Cardiac muscle cell (in vitro differentiated cells and primary cell): Measurements from ENCODE around the gene SETD4. TPM values are rescaled to one million over a fixed set of nuclear protein-coding genes. Genes with fewer than 3 reads are reported as not detected.

Experiments
- DNase-seq, 2 donors: peaks; one replicate each; pipeline versions ENCODE4 v3.0.0 to v3.0.0-alpha.2; 2010 to 2017; ENCODE audit warnings: low read depth in 1 of 2, low spot score in 1 of 2
- H3K27ac ChIP-seq: fragments of 200-600 bp; sonication (generic); 2 replicates; pipeline ENCODE4 v1.5.1; 2016
- H3K27me3 ChIP-seq: fragments of 200-600 bp; sonication (generic); 2 replicates; pipeline ENCODE4 v1.6.0; 2016; ENCODE audit warnings: control low read depth
- H3K36me3 ChIP-seq: fragments of 200-600 bp; sonication (generic); 2 replicates; pipeline ENCODE4 v1.5.1; 2016; ENCODE audit warnings: control low read depth
- H3K4me1 ChIP-seq: fragments of 200-600 bp; sonication (generic); 2 replicates; pipeline ENCODE4 v1.8.1; 2017; ENCODE audit warnings: low read depth, mild to moderate bottlenecking, mixed run types
- H3K4me3 ChIP-seq: fragments of 200-600 bp; sonication (generic); 2 replicates; pipeline ENCODE4 v1.5.1; 2016; ENCODE audit warnings: mild to moderate bottlenecking
- H3K9me3 ChIP-seq: fragments of 200-600 bp; sonication (generic); 2 replicates; pipeline ENCODE4 v1.5.1; 2017; ENCODE audit warnings: low read depth, mild to moderate bottlenecking, control low read depth
- polyA plus RNA-seq: library from polyadenylated mRNA; unstranded; fragments of >200 nt; fragmentation: Nextera tagmentation; extraction: Ambion mirVana; gene quantifications from 2 replicates; pipeline ENCODE4 v1.2.1, GENCODE V29; 2016
- total RNA-seq: library from RNA; depleted of rRNA; stranded (reverse); fragments of >200 nt; gene quantifications from 2 replicates; pipeline ENCODE4 v1.2.3, GENCODE V29; 2016
- TF ChIP-seq, protein P1 (sequence below): IDR thresholded peaks from 2 replicates; pipeline ENCODE4 v1.5.1; 2012; ENCODE audit warnings: low read depth, mild to moderate bottlenecking, low read length

Gene SETD4
- total and polyA plus RNA-seq, 2 experiments from 2014 or later, result 16.2 to 28.5 TPM

GRCh38 chr21:36015045-36015444, 45.3 kb downstream of the SETD4 start:
- H3K36me3 ChIP-seq, result no peaks in the 10 kb centered on the region
- H3K27ac ChIP-seq, result no peak overlapping the region
- DNase-seq, result no peak
- TF ChIP-seq, protein P1, sequence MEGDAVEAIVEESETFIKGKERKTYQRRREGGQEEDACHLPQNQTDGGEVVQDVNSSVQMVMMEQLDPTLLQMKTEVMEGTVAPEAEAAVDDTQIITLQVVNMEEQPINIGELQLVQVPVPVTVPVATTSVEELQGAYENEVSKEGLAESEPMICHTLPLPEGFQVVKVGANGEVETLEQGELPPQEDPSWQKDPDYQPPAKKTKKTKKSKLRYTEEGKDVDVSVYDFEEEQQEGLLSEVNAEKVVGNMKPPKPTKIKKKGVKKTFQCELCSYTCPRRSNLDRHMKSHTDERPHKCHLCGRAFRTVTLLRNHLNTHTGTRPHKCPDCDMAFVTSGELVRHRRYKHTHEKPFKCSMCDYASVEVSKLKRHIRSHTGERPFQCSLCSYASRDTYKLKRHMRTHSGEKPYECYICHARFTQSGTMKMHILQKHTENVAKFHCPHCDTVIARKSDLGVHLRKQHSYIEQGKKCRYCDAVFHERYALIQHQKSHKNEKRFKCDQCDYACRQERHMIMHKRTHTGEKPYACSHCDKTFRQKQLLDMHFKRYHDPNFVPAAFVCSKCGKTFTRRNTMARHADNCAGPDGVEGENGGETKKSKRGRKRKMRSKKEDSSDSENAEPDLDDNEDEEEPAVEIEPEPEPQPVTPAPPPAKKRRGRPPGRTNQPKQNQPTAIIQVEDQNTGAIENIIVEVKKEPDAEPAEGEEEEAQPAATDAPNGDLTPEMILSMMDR, result no peak
- H3K9me3 ChIP-seq, result no peaks in the 10 kb centered on the region
- H3K4me1 ChIP-seq, result no peaks in the 10 kb centered on the region
- no peaks in the 10 kb centered on the region for H3K27me3 ChIP-seq
- H3K4me3 ChIP-seq, result no peak overlapping the region

DNA sequence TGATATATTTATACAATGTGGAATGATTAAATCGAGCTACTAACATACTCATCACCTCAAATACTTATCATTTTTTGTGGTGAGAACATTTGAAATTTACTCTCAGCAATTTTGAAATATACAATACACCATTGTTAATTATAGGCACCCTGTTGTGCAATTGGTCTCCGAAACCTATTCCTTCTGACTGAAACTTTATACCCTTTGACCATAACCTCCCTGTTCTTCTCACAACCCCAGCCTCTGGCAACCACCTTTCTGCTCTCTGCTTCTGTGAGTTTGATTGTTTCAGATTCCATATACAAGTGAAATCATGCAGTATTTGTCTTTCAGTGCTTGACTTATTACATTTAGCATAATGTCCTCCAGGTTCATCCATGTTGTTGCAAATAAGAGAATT, 49.5 kb downstream of the SETD4 start:
- Histone ChIP-seq H3K27ac (no peak overlapping the region), H3K4me3 (no peak overlapping the region), H3K27me3 (peaks cover 4% of the 10 kb centered on the region), H3K4me1 (no peaks in the 10 kb centered on the region), H3K9me3 (no peaks in the 10 kb centered on the region), H3K36me3 (no peaks in the 10 kb centered on the region)
- DNase-seq, result no peak
- TF ChIP-seq, protein P1, result no peak

GRCh38 chr21:36008505-36008904, 51.8 kb downstream of the SETD4 start:
- TF ChIP-seq, protein P1, result no peak
- DNase-seq, result no peak
- Histone ChIP-seq H3K4me1 (no peaks in the 10 kb centered on the region), H3K4me3 (no peak overlapping the region), H3K27me3 (peaks cover 4% of the 10 kb centered on the region), H3K27ac (no peak overlapping the region), H3K9me3 (no peaks in the 10 kb centered on the region), H3K36me3 (no peaks in the 10 kb centered on the region)

DNA sequence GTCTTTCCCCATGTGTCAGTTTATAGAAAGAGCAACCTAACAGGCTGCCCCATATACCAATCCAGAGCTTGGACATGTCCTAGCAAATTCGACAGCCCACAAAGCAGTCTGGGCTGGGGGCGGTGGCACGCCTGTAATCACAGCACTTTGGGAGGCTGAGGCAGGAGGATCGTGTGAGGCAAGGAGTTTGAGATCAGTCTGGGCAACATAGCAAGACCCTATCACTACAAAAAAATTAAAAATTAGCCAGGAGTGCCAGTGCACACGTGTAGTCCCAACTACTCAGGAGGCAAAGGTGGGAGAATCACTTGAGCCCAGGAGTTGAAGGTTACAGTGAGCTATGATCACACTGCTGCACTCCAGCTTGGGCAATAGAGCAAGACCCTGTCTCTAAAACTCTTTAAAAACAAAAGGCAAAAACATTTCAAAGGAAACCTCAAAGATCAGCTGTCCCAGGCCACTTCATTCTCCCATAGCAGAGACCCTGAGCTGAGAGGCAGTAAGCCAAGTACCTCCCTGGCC, 54.4 kb downstream of the SETD4 start:
- Histone ChIP-seq H3K27me3 (peaks cover 4% of the 10 kb centered on the region), H3K9me3 (peaks cover 3% of the 10 kb centered on the region), H3K36me3 (no peaks in the 10 kb centered on the region), H3K27ac (no peak overlapping the region), H3K4me3 (no peak overlapping the region), H3K4me1 (no peaks in the 10 kb centered on the region)
- DNase-seq, result no peak
- TF ChIP-seq, protein P1, result no peak

DNA sequence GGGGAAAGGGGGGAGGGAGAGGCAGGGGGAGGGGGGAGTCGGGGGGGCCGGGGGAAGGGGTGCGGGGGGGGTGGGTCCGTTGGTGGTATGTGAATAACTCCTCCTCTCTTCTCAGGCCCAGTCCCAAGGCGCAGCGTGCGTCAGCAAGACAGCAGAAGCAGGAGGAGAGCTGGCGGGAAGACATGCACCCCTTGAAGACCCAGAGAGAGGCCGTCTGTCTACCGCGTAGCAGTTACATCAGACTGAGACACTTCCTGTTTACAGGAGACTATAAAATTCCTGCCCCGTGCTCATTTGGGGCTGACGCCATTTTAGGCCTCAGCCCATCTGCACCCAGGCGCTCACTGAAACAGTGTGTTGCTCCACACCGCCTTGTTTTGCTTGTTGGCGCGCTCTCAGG, 55.3 kb downstream of the SETD4 start:
- no peak for DNase-seq
- H3K27me3 ChIP-seq, result peaks cover 4% of the 10 kb centered on the region
- no peaks in the 10 kb centered on the region for H3K36me3 ChIP-seq
- TF ChIP-seq, protein P1, result no peak
- no peaks in the 10 kb centered on the region for H3K4me1 ChIP-seq
- H3K4me3 ChIP-seq, result no peak overlapping the region
- peaks cover 3% of the 10 kb centered on the region for H3K9me3 ChIP-seq
- no peak overlapping the region for H3K27ac ChIP-seq

DNA sequence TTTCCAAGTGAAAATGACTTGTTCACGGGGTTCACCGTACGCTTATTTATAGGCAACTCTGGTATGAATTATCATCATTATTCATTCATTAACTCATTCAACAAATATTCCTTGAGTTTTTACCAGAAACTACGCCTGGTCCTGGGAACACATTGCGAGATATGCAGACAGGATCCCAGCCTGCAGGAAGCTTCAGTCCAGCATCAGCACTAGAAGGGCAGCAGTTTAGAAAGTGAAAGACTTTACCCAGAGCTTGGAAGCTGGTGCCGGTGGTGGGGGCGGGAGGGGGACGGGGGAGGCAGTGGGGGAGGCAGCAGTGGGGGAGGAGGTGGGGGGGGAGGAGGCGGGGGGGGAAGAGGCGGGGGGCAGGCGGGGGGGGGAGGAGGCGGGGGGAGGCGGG, 55.9 kb downstream of the SETD4 start:
- Histone ChIP-seq H3K4me1 (no peaks in the 10 kb centered on the region), H3K27ac (no peak overlapping the region), H3K4me3 (no peak overlapping the region), H3K27me3 (peaks cover under 1% of the 10 kb centered on the region), H3K36me3 (no peaks in the 10 kb centered on the region), H3K9me3 (peaks cover 3% of the 10 kb centered on the region)
- TF ChIP-seq, protein P1, result no peak
- no peak for DNase-seq
